ENCODE measurements around the gene DYNLRB1. TPM values are rescaled to one million over a fixed set of nuclear protein-coding genes. Genes with fewer than 3 reads are reported as not detected.

The DYNLRB1 gene
- total and polyA plus RNA-seq, 2 of the 13 experiments (the other 11 are each of a cell fraction or from before 2014, with no cell fraction given): 140 to 244 TPM

DNA sequence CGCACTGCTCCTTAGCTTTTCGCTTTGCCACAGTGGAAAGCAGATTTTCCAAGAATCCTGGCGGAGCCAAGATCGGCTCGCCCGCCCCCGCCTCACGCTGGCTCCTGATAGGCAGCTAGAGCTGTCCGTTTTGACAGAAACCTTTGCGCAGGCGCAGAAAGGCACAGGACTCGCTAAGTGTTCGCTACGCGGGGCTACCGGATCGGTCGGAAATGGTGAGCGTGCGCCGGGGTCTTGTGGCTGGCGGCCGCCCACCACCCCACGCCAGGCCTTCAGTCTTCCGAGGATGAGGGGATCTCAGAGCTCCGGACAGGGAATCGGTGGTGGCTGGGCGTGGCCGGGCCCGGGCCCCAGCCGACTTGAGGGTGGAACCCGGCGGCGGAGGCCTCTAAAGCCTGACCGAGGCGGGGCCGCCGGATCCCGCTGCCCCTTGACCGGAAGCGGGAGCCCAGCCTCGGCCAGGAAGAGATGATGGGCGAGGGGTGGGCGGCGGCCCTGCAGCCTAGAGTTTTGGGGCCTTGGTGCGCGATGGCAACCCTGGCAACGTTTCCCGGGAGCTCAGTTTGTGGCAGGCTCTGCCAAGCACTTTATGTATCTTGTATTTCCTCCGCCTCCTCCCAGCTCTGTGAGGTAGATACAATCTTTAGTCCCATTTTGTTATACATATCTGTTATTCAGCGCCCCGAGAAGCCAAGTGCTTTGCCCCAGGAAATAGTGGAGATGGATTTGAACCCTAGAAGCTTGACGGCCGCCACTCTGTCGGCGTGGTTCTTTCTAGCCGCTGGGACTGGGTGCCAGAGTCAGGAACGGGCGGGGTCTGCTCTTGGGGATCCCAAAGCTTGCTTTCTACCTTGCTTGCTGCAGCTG, at the start of gene DYNLRB1 (continued):
- TF ChIP-seq ZNF616 (CRISPR knock-in tag; IDR thresholded peaks at IDR 0.05; ENCODE audit: low read depth) (no peak), NFKB2 (CRISPR knock-in tag; IDR thresholded peaks at IDR 0.05; ENCODE audit: borderline replicate concordance) (peak; percentile 95; the same call in 1 of the 2 replicates), HCFC1 (IDR thresholded peaks at IDR 0.05; ENCODE audit: low read depth, low read length) (no peak), TAF1 (CRISPR knock-in tag; IDR thresholded peaks at IDR 0.05) (peak; percentile 91), ZNF790 (CRISPR knock-in tag; IDR thresholded peaks at IDR 0.05; ENCODE audit: borderline replicate concordance) (0 out of 2 replicates have a peak, but pooled peaks have one; percentile 30), ZNF414 (CRISPR knock-in tag; IDR thresholded peaks at IDR 0.05) (peak; percentile 98), ZNF343 (CRISPR knock-in tag; IDR thresholded peaks at IDR 0.05) (0 out of 2 replicates have a peak, but pooled peaks have one; percentile 26), SUZ12 (IDR thresholded peaks at IDR 0.05; ENCODE audit: low read depth, low read length) (no peak), REPIN1 (CRISPR knock-in tag; IDR thresholded peaks at IDR 0.05; ENCODE audit: borderline replicate concordance, low read depth) (peak; percentile 81), PHB2 (IDR thresholded peaks at IDR 0.05; ENCODE audit: partially characterized antibody) (no peak), HDAC2 (CRISPR knock-in tag; IDR thresholded peaks at IDR 0.05) (peak; percentile 81), SKI (IDR thresholded peaks at IDR 0.05; ENCODE audit: partially characterized antibody) (peak; percentile 61), ZFP62 (CRISPR knock-in tag; IDR thresholded peaks at IDR 0.05) (0 out of 2 replicates have a peak, but pooled peaks have one; percentile 24), MLLT10 (CRISPR knock-in tag; IDR thresholded peaks at IDR 0.05) (no peak), ZNF749 (CRISPR knock-in tag; IDR thresholded peaks at IDR 0.05; ENCODE audit: borderline replicate concordance) (peak; percentile 41; the same call in 1 of the 2 replicates), ATM (IDR thresholded peaks at IDR 0.05; ENCODE audit: borderline replicate concordance) (no peak), TAF15 (IDR thresholded peaks at IDR 0.05; ENCODE audit: low read depth, low read length, poor library complexity, severe bottlenecking) (peak; percentile 83)
- TF ChIP-seq, protein P1, sequence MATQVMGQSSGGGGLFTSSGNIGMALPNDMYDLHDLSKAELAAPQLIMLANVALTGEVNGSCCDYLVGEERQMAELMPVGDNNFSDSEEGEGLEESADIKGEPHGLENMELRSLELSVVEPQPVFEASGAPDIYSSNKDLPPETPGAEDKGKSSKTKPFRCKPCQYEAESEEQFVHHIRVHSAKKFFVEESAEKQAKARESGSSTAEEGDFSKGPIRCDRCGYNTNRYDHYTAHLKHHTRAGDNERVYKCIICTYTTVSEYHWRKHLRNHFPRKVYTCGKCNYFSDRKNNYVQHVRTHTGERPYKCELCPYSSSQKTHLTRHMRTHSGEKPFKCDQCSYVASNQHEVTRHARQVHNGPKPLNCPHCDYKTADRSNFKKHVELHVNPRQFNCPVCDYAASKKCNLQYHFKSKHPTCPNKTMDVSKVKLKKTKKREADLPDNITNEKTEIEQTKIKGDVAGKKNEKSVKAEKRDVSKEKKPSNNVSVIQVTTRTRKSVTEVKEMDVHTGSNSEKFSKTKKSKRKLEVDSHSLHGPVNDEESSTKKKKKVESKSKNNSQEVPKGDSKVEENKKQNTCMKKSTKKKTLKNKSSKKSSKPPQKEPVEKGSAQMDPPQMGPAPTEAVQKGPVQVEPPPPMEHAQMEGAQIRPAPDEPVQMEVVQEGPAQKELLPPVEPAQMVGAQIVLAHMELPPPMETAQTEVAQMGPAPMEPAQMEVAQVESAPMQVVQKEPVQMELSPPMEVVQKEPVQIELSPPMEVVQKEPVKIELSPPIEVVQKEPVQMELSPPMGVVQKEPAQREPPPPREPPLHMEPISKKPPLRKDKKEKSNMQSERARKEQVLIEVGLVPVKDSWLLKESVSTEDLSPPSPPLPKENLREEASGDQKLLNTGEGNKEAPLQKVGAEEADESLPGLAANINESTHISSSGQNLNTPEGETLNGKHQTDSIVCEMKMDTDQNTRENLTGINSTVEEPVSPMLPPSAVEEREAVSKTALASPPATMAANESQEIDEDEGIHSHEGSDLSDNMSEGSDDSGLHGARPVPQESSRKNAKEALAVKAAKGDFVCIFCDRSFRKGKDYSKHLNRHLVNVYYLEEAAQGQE (IDR thresholded peaks at IDR 0.05; ENCODE audit: borderline replicate concordance in 1 of 2, low read depth in 1 of 2, low read length in 2 of 2): 0 out of 4 replicates have a peak, but pooled peaks of 1 of the 2 experiments have one; percentile 5
- TF ChIP-seq, protein P2, sequence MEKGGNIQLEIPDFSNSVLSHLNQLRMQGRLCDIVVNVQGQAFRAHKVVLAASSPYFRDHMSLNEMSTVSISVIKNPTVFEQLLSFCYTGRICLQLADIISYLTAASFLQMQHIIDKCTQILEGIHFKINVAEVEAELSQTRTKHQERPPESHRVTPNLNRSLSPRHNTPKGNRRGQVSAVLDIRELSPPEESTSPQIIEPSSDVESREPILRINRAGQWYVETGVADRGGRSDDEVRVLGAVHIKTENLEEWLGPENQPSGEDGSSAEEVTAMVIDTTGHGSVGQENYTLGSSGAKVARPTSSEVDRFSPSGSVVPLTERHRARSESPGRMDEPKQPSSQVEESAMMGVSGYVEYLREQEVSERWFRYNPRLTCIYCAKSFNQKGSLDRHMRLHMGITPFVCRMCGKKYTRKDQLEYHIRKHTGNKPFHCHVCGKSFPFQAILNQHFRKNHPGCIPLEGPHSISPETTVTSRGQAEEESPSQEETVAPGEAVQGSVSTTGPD (CRISPR knock-in tag; IDR thresholded peaks at IDR 0.05): no peak
- TF ChIP-seq, protein P3, sequence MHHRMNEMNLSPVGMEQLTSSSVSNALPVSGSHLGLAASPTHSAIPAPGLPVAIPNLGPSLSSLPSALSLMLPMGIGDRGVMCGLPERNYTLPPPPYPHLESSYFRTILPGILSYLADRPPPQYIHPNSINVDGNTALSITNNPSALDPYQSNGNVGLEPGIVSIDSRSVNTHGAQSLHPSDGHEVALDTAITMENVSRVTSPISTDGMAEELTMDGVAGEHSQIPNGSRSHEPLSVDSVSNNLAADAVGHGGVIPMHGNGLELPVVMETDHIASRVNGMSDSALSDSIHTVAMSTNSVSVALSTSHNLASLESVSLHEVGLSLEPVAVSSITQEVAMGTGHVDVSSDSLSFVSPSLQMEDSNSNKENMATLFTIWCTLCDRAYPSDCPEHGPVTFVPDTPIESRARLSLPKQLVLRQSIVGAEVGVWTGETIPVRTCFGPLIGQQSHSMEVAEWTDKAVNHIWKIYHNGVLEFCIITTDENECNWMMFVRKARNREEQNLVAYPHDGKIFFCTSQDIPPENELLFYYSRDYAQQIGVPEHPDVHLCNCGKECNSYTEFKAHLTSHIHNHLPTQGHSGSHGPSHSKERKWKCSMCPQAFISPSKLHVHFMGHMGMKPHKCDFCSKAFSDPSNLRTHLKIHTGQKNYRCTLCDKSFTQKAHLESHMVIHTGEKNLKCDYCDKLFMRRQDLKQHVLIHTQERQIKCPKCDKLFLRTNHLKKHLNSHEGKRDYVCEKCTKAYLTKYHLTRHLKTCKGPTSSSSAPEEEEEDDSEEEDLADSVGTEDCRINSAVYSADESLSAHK (CRISPR knock-in tag; IDR thresholded peaks at IDR 0.05; ENCODE audit: borderline replicate concordance): no peak

Data from HepG2 (cell line).